IMR-90 (cell line): ENCODE measurements around the gene TSSK2.

Experiments used
- CHD1 ChIP-seq: IDR thresholded peaks from 2 replicates; pipeline ENCODE4 v1.6.1; 2012; ENCODE audit warnings: low read depth, low read length, improper control_type of control experiment
- CTCF ChIP-seq: conservative IDR thresholded peaks from 2 replicates; pipeline ENCODE4 v1.5.1; 2012; ENCODE audit warnings: mild to moderate bottlenecking, low read depth, low read length, improper control_type of control experiment
- POLR2A ChIP-seq: IDR thresholded peaks from 2 replicates; pipeline ENCODE4 v1.6.1; 2012; ENCODE audit warnings: mild to moderate bottlenecking, low read depth, low read length
- RAD21 ChIP-seq: IDR thresholded peaks from 2 replicates; pipeline ENCODE4 v1.6.1; 2012; ENCODE audit warnings: low read length, improper control_type of control experiment
- RCOR1 ChIP-seq: IDR thresholded peaks from 2 replicates; pipeline ENCODE4 v1.6.1; 2012; ENCODE audit warnings: mild to moderate bottlenecking, low read length, improper control_type of control experiment; ENCODE audit not compliant: insufficient replicate concordance
- RFX5 ChIP-seq: IDR thresholded peaks from 2 replicates; pipeline ENCODE4 v1.8.0; 2012; ENCODE audit warnings: low read depth, mild to moderate bottlenecking, low read length, moderate library complexity
- SMC3 ChIP-seq: fragments of 150-350 bp; IDR thresholded peaks from 2 replicates; pipeline ENCODE4 v1.6.1; 2016; ENCODE audit warnings: low read depth, mild to moderate bottlenecking, antibody characterized with exemption, low read length, moderate library complexity

GRCh38 chr22:19177164-19178064 lies 46.3 kb downstream of the TSSK2 start:
- TF ChIP-seq CTCF (no peak), RCOR1 (no peak), SMC3 (no peak), CHD1 (no peak), RAD21 (no peak), POLR2A (no peak), RFX5 (no peak)
